Putamen (tissue), 1 donor: ENCODE results near the gene KRT84.
A peak's percentile ranks its signal among the peaks of the same experiment; 100 is the strongest.
"Not testable (repeated sequence)": the region's sequence is repeated elsewhere in the genome, so short reads cannot be mapped to it uniquely, and the experiment has no call there.

ENCODE experiments used
- DNase-seq: peaks from one replicate; pipeline ENCODE4 v3.0.0-alpha.2; 2016; ENCODE audit warnings: low spot score

KRT84 gene

DNA sequence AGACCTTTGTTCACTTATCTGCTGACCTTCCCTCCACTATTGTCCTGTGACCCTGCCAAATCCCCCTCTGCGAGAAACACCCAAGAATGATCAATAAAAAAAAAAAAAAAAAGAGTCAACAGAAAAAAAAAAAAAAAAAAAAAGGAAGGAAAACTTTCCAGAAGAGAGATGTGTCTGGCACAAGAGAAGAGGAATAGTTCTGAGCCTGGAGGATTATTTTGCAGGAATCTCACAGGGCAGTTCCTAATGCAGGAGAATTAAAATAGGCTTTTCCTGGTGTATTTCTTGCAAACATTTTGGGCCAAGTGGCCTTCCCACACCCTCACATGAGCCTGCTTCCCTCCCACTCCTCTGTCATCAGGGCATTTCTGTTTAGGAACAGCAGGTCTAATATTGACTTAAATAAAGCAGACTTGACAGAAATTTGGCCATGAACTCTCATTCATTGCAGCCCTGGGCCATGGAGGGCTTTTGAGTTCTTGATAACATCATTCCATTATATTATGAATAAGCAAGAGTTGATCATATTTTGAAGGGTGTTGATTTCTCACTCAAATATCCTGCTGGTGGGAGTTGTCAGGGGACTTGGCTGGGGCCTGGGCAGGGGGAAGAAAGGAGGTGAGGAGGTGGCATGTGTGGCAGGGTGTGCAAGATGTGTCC is 25.3 kb upstream of the KRT84 start:
- DNase-seq: not testable (repeated sequence)

DNA sequence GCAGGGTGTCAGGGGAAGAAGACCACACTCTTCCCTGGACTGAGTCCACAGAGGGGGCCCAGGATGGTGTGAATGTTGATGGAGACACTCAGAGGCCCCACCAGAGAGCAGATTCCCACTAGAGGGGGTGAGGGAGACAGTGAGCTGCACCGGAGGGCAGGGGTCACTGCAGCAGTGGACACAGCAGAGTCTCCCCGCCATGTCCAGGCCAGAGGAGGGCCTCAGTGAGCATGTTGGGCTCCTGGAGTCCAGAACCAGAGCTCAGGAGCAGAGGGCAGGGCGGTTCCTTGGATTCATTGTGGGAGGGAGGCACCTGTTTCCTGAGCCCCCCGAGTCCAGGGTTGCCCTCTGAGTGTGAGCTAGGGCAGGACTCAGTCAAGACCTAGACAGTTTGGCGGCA is 22.5 kb upstream of the KRT84 start:
- DNase-seq: no peak

DNA sequence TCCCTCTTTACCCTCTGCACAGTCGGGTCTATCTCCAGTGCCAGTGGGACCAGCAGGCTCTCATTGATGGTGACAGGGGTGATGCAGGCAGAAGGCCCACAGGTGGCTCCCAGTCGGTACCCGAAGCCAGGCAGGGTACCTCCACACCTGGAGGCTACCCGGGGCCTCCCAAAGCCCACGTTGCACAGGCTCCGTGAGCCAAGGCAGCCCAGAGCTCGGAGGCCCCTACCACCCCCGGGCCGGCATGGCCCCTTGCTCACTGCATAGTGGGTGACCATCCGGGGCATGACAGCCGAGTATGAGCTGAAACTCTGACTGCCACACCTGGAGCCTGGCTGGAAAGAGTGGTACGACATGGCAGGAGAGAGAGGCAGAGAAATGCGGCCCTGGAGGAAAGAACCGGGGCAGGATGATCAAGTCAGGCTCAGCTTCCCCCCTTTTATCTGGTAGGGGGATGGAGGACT is 20.5 kb upstream of the KRT84 start, which contains the start of gene KRT82:
KRT82 (minus strand) TSS at position 414 of the 464 bp plus-strand sequence; CDS start at position 356, 58 bp downstream.
- DNase-seq: no peak

DNA sequence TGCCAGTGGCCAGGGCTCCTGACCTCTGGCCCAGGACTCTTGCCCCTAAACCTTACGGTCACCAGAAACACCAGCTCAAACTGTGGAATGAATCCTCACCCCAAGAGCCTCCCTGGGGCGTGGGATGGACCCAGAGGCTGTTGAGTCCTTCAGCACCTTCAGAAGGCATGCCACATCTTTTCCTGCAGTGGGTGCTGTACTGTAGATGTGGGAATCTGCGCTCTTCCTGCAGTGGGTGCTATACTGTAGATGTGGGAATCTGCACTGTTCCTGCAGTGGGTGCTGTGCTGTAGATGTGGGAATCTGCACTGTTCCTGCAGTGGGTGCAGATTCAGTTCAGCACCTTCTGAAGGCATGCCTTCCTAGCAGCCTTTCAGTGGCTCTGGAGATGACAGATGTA is 19.5 kb upstream of the KRT84 start:
- no peak for DNase-seq

DNA sequence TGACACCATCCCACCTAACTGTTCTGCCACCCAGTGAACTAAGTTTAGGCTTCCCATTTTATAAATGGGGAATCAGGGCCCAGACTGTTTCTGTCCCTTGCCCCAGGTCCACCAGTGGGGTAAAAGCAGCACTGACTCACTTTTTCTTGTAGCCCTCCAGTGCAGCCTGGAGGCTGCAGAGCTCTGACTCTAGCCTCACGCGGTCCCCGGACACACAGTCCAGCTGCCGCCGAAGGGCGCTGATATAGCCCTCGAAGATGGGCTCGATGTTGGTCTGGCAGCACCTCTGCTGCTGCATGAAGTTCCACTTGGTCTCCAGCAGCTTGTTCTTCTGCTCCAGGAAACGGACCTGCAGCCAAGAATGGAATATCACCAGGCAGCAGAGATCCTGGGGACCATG is 18.1 kb upstream of the KRT84 start:
- DNase-seq: no peak

DNA sequence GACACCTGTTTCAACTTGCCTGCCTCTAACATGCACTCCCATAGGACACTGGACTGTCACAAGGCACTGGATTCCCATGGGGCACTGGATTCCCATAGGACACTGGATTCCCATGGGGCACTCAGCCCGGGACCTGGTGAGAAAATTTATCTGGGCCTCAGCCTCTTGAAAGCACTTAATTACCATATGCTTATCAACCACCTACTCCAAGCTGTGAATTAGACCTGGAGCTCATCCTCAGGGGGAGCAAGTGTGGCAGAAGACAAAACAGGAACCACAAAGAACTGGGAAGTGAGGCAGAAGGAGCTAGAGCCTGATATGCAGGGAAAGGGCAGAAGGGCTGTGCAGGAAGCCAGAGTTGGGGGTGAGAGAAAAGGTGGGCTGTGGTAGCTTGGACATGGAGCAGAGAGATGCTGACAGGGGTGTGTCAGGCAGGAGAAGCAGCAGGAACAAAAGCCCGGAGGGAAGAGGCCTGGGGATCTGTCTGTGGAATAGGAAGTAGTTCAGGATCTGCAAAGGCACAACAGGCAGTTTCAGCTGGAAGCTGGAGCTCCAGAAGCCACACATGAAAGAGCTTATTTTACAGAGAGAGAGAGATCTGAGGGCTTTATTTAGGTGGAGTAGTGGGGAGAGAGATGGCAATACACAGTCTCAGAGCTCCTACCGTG is 17.6 kb upstream of the KRT84 start:
- DNase-seq: no peak

DNA sequence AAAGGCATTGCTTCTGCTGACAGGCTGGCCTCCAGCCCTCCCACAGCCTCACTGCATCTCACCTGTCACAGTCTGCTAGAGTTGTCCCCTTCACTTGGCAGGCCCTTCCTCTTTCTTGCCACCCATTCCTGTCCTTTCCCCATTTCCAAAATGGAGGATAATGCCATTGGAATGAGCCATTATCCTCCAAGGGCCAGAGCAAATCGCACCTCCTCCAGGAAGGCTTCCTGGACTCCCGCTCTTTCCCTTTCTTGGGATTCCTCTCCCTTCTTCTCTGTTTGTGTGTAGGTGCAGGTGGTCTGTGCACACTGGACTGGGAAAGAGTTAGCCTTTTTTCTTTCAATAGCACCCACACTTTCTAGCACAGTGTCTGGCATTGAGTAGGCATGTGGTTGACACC is 16.9 kb upstream of the KRT84 start:
- DNase-seq: no peak

DNA sequence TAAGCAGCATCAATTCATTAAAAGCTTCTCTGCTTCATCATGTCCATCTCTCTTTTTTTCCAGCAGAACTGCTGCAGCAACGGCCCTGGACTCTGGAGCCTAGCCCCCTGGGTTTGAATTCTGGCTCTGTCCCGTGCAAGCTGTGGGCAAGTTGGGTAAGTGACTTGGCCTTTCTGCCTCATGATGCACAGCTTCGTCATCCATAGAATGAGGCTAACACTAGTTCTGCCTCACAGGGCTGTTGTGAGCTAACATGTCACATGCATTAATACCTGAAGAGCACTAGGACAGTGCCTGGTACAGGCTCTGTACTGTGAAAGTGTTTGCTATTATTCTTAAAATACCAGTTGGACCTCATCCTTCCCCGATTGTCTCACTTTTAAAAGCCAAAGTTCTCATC is 16.5 kb upstream of the KRT84 start:
- DNase-seq: no peak

DNA sequence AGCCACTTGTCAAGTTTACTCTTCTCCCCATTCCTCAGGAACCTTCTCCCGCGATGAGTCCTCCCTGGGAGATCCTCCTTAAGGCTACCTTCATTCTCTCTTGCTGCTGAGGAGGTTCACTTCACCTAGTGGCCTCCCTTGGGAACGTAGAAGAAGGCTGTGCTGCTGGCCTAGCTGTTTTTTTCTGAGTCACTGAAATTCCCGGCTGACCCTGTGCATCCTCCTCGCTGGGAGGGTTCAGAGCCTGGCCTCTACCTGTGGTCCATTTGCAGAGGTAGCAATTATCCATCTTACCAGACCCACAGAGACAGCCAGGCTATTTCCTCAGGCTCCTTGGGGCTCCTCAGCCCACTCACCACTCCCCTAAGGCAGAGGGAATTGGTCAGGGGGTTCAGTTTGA is 16.1 kb upstream of the KRT84 start:
- DNase-seq: no peak

DNA sequence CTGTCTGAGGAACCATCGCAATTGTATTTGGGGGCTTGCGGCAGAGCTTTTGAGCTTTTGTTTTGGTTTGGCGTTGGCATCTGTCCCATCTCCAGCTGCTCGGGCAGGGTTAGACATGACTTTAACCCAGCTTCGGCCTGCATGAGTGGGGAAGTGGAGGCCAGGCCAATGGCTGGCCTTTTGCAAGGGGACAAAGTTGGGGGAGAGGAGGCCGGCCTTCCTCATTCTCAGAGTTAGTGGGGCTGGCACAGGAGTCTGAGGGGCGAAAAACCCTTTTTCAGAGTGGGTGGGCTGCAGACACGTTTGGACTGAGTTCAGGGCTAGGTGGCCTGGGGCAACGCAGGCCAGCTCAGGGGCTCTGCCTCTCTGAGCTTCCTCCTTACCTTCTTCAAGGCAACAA is 15.5 kb upstream of the KRT84 start:
- no peak for DNase-seq

DNA sequence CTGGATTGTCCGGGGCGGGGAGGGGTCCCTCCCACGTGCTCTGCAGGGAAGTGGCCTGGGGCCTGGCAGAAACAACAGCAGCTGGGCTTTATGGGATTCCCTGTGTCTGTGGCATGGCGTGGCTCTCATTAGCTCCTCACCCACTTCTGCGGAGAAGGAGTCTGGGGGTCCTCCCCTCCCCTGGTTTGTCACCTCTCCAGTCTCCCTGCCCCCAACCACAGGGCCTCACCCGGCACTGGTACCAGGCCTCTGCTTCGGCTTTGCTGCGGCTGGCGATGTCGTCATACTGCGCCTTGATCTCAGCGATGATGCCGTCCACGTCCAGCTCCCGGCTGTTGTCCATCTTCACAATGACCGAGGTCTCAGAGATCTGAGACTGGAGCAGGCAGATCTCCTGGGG is 14.3 kb upstream of the KRT84 start:
- no peak for DNase-seq

DNA sequence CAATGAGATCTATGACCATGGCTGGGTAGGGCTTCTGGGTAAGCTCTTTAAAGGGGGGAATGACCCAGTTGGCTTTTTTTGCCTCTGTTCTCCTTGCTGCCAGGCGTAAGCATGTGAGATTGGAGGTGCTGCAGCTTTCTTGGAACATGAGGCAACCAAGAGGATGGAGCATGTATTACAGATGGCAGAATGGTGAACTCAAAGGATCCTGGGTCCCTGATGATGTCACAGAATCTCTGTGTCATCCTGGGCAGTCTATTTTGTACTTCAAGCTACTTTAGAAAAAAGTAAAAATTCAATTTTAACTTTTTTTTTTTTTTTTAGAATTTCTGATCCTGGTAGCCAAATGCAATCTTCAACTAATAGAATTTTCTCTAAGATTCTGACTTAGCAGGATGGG is 12.7 kb upstream of the KRT84 start:
- no peak for DNase-seq

DNA sequence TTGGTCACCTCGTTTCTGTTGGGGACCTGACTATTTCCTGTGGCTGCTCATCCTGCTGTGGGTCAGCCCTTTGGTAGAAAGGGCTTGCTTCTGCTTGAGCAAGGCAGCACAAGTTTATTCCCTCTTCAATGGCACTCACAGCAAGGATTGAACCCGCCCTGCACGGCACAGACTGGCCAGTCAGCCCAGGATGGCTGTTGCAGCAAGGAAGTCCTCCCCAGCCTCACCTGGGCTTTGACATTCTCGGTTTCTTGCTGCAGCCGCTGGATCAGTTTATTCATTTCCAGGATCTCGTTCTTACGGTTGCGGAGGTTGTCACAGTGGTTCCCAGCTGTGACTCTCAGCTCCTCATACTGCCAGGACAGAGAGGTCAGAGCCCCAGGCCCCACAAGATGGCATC is 11.2 kb upstream of the KRT84 start:
- no peak for DNase-seq

DNA sequence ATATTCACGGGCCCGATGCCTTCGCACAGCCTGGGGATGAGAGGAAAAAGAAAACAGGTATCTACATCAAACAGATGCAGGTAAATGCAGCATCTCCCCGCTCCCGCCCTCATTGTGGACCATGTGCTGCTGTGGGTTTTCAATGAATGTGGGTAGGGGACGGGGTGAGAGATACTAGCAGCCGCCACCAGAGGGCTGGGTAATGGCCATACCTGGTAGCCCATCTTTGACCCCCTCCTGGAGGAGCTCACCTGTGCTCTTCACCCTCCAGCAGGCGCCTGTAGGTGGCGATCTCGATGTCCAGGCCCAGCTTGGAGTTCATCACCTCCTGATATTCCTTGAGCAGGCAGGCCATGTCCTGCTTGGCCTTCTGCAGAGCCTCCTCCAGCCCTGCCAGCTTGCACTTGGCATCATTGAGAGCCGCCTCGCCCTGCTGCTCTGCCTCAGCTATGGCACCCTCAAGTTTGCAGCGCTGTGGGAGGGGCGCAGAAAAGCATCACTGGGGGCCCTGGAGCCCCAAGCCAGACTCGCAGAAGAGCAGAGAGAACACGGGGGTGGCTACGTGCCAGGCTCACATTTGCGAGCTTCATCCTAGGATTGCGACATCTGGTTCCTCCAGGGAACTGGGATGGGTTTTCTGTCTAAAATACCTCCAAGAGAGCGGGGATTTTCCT is 10.4 kb upstream of the KRT84 start:
- no peak for DNase-seq

DNA sequence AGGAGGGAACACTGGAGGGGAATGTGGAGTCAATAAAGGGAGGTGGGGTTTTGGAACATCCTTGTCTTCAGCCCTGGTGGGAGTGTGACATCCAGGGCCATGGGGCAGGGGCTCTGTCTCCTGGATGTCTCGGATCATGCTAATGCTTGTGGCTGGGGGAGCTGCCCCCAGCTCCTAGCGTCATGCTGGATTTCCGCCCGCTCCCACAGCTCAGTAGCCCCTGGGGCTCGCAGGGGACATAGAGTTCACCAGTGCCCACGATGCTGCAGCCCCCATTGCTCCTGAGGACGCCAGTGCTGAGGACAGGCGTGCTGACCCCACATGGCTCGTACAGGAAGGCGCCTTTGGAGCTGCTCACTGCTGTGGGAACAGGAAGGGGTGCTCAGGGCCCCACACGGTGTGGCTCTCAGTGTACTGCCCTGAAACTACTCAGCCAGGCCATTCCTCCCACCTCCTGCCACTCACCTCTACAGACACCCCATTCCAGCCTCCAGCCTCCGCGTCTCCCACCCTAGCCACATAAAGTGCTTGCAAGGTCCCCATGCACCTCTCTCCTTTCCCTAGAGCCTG is 9.5 kb upstream of the KRT84 start:
- no peak for DNase-seq

DNA sequence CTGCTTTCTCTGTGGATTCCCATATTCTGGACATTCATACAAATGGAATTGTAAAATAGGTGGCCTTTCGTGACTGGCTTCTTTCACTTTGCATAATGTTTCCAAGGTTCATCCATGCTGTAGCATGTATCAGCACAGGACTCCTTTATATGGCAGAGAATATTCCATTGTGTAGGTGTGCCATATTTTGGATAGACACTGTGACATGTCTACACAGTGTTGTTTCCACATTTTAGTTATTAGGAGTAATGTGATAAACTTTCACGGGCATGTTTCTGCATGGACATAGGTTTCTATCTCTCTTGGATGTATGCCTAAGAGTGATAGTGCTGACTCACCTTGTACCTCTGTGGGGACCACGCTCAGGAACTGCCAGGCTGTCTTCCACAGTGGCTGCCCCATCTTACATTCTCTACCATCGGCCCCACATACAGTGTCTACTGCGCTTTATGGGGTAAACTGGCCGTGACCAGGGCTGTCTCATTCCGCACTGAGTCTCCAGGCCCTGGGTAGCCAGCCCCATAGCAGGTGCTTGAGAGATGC is 7.1 kb upstream of the KRT84 start:
- DNase-seq: no peak

DNA sequence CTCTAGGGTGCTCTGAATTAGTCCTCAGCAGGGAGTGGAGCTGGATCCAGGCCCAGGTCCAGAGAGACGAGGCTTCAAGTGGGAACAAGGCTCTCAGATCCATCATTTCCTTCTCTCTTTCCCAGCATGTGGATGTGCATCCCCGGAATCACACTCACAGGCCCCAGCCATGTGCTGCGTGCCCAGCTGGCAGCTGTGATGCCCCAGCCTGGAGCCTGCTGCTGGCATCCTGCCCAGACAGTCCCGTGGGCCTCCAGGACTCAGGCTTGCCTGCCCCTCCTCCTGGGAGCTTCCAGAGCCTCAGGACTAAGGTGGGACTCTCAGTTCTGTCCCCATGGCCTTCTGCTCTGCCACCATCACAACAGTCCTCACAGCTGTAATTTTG is 6.2 kb upstream of the KRT84 start:
- DNase-seq: peak; percentile 41

DNA sequence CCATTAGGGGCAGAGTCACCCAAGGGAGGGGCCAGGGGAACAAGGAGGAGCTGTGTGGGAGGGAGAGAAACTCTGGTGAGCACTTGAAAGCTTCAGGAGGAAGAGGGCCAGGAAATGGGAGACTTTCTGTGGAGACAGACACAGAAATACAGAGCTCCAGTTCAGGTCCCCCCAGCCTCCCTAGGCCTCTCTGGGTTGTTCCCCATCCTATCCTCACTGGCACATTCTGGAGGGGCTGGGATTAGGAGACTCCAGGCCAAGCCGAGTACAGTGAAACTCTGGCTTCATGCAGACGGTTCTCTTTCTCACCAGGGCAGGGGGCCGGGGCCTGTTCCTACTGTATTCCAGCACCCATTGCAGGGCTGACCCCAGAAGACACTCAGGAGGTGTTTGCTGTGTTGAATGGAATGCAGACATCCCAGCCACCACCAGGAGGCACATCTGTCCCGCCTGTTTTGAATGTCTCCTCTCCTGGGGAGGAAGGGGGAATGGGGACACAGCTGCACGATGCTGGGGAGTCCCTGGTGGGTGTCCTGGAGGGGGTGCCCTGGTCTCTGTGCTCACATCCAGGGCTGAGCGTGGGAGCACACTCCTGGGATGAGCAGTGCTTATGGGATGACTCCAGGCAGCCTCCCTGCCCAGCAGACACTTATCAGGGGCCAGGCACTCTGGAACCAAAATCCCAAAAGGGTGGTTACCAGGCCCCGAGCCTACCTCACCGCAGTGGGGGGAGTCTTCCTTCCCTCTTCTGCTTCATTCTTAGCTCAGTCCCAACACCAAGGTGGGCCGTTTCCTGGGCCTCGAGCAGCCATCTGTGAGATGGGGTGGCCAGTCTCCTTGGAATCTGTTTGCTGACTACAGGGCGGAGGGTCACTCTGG is 5.5 kb upstream of the KRT84 start:
- no peak for DNase-seq

DNA sequence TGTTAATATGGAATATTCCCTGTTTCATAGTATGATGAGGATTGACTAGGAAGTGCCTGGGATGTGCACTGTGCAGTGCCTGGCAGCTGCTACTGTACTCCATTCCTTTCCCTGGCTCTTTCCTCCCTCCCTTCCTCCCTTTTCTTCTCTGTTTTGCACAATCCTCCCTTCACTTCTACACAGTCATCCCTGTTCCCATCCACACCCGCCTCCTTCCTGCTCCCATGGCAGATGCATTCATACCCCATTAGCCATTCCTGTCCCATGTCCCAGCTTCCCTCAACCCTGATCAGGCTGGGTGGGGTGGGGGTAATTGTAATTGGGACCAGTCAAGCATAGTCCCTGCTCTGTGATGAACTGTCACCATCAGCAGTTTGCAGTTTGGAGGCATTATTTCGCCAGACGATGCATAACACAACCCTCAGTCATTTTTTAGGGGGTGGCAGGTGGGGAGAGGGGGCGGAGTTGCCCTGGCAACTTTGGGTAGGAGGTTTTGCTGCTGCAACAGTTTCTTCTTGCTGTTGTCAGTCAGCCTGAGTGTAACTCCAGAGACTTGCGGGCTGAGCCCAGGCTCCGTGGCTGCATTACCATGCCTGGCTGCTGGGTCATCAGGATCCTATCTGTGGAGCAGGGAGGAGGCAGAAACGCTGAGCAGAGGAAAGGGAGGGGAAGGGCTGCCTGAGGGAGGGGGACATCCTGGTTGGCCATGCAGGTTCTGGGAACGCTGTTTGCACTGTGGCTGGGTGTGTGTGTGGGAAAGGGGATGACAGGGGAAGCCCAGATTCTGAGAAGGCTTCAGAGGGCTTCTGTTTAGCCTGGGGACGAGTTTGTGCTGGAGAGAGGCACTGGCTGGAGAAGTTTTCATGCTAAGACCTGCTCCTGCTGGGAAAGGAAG is 4.1 kb upstream of the KRT84 start:
- DNase-seq: peak; percentile 74

DNA sequence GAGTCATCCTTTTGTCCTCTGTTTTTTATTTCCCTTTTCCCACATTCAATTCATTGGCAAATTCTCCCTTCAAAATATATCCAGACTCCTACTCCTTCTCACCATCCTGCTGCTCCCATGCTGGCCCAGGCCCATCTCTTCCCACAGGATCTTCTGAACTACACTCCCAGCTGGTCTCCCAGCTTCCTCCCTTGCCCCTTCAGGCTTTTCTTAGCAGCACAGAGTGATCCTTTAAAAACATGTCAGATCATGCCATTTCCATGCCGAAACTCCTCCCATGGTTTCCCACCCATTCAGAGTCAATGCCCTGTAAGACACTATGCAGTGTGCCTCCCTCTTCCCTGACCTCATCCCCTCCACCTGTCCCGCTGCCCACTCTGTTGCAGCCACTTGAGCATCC is 2.4 kb upstream of the KRT84 start:
- no peak for DNase-seq

DNA sequence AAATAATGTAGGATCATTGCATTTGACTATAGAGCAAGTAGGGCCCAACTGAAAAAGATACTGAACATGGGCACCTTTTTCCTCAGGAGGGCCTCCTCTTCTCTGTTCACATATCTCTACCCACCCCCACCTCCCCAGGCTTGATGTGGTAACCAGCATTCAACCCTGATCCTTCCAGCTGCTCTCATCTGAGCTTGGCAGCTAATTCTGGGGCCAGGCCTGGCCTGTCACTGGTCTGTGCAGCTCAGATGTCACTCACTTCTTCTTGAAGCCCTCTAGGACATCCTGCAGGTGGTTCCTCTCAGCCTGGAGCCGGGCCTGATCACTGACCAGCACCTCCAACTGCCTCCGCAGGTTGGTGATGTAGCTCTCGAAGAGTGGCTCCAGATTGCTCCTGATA is 2.1 kb downstream of the KRT84 start:
- no peak for DNase-seq
